Peyer's patch (tissue), 4 donors: Measurements from ENCODE around the gene MBNL3.

Source experiments
- POLR2A ChIP-seq, 2 donors: fragments of 450-650 bp; IDR thresholded peaks; one replicate each; pipeline ENCODE4 v1.5.1; 2017; ENCODE audit warnings: antibody characterized with exemption in 2 of 2, mild to moderate bottlenecking in 2 of 2, moderate library complexity in 2 of 2
- TF ChIP-seq, protein P1 (sequence below), 6 experiments: fragments of 450-650 bp in 4 of 6; fragments of 200-600 bp in 2 of 6; sonication (generic) in 1 of 6; IDR thresholded peaks; one replicate each; pipeline ENCODE4 v1.5.1; 2017 to 2019; ENCODE audit warnings: antibody characterized with exemption in 6 of 6, mild to moderate bottlenecking in 3 of 6, moderate library complexity in 1 of 6

DNA sequence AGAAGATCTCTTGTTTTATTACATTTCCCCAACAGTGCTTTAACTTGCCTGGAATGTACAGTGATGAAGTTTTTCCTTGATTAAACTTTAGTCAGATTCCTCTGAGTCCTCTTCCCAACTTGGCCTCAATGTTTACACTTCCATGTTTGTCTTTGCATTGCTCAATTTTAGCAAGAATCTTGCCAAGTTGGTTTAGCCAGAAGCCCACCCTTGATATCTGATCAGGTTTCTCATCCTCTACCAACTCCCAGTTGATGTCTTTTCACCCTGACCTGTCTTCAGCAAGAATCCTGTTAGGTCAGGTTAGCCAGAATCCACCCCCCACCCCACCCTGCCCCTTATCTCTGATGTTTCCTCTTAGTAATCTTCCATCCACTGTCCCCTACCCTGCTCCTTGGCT lies 120.9 kb downstream of the MBNL3 start:
- TF ChIP-seq POLR2A (IDR thresholded peaks at IDR 0.05), result no peak
- TF ChIP-seq, protein P1, sequence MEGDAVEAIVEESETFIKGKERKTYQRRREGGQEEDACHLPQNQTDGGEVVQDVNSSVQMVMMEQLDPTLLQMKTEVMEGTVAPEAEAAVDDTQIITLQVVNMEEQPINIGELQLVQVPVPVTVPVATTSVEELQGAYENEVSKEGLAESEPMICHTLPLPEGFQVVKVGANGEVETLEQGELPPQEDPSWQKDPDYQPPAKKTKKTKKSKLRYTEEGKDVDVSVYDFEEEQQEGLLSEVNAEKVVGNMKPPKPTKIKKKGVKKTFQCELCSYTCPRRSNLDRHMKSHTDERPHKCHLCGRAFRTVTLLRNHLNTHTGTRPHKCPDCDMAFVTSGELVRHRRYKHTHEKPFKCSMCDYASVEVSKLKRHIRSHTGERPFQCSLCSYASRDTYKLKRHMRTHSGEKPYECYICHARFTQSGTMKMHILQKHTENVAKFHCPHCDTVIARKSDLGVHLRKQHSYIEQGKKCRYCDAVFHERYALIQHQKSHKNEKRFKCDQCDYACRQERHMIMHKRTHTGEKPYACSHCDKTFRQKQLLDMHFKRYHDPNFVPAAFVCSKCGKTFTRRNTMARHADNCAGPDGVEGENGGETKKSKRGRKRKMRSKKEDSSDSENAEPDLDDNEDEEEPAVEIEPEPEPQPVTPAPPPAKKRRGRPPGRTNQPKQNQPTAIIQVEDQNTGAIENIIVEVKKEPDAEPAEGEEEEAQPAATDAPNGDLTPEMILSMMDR (IDR thresholded peaks at IDR 0.05), result no peak
